Measurements from ENCODE around the gene APOBEC4. TPM values are rescaled to one million over a fixed set of nuclear protein-coding genes. Genes with fewer than 3 reads are reported as not detected.

Gene APOBEC4
- total RNA-seq, 1 donor from 2014 or later = not detected

DNA sequence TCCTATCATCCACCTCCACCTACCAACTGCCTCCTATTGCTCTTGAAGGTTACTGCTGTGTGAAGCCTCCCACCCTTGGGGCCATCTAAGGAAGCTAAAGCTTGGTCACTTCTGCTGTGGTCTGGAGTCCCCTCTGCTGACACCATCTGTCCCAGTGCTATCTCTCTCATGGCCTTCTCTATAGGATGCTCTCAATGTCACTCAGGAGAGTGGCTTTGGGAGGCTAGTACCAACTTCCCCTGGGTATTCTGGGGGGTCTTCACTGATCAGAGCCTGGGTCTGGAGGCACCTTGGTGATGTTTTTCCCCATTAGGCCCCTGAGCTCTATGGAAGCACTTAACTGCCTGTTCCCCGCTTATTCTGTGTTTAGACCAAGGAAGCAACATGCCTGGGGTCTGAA, 50.6 kb downstream of the APOBEC4 start:
- DNase-seq (ENCODE audit: low spot score) = no peak

DNA sequence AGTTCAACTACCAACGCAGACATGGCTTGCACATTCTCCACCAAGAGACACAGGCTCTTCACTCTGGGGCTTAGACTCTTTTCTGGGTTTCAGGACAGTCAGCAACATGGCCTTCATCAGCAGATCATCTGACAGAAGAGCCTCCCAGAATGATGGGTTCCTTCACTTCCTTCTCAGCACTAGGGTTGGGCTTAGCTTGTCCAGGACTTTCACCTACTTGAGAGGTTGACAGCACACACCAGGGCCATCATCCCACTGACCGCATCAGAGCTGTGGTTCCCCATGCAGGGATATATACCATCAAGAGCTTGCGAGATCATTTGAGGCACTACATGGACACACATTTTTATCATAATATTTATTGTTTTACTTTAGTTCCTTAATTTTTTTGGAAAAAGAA, 52.5 kb downstream of the APOBEC4 start:
- no peak for DNase-seq (ENCODE audit: low spot score)

DNA sequence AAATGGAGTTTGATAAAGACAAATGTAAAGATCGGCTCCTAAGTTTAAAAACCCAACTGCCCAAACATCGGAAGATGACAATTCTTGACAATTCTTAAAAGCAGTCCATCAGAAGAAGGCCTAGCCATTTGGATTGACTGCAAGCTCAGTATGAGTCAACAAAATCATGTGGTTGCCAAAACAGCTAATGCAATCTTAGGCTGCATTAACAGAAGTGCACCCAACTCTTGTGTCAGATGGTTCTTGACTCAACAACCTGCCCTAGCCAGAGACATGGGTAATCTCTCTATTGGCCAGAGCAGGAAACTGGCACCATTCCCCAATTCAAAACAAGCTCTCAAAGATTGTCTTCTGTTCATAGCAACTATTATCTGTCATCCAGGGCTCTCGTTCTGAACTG, 53.0 kb downstream of the APOBEC4 start:
- DNase-seq (ENCODE audit: low spot score) = no peak

DNA sequence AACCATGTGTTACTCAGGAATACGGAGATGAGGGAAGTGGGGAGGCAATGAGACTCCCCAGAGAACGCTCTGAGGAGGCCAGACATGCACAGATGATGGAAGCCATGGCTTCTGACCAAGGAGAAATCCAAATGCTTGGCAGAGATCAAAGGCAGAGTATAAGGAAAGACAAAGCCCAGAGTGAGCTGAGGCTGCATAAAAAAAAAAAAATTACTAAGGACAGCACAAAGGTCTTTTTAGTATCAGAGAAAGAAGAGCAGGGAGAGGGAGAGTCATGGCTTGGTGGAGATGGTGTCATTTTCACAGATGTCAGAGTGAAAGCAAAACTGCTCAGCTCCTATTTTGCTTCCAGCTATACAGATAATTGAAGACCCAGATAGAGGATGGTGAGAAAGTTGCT, 54.7 kb downstream of the APOBEC4 start:
- no peak for DNase-seq (ENCODE audit: low spot score)

DNA sequence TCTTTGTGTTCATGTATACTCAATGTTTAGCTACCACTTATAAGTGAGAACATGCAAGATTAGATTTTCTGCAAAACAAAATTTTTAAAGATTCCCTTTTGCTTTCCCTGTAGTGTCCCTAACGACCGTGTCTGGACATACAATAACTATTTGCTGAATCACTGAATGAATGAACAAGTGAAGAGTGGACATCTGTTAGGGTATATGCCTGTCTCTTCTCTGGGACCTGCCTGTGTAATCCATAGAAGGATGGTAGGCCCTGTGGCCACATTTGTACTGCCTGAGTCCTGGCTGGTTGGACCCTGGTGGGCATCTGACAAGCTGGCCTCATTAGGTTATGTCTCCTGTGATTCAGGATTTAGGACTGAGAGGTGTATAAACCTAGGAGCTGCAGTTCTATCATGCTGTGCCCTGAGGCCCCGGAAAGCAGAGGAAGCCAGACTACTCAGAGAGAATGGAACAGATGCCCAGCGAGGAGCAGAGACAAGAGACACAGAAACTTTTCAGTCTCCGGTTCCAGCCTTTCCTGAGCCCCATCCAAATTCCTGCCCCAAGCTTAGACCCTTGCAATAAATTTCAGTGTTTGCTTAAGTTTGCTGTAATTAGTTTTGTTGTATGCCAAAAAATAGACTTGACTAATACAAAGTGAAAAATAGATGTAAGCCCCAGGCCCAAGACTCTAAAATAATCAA, 55.3 kb downstream of the APOBEC4 start:
- no peak for DNase-seq (ENCODE audit: low spot score)

DNA sequence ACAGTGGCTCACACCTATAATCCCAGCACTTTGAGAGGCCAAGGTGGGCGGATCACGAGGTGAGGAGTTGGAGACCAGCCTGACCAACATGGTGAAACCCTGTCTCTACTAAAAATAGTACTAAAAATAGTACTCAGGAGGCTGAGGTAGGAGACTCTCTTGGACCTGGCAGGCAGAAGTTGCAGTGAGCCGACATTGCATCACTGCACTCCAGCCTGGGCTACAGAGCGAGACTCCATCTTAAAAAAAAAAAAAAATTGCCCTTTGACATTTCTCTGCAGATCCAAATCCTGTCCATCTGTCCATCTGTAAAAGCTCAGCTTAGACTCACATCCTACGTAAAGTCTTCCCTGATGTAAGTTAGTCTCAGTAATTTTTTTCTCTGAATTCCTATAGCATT, 56.6 kb downstream of the APOBEC4 start:
- DNase-seq (ENCODE audit: low spot score) = no peak

Other genes with a start within 250 kb of the APOBEC4 start
- 0.99 TPM for gene NMNAT2, start 234.9 kb downstream of the APOBEC4 start, total RNA-seq
- 83.7 TPM for gene SMG7, start 180.8 kb downstream of the APOBEC4 start, total RNA-seq
- 3.8 TPM for gene NCF2, start 62.9 kb downstream of the APOBEC4 start, total RNA-seq
- gene ARPC5, start 17.5 kb downstream of the APOBEC4 start, total RNA-seq = 77.7 TPM
- gene RGL1, start 151.8 kb upstream of the APOBEC4 start, total RNA-seq = 20.9 TPM